ENCODE results near the gene FOXI3.
"Not testable (repeated sequence)": the region's sequence is repeated elsewhere in the genome, so short reads cannot be mapped to it uniquely, and the experiment has no call there.

Gene FOXI3

GRCh38 chr2:88416016-88416663 lies 36.4 kb downstream of the FOXI3 start:
- Histone ChIP-seq H2AFZ (ENCODE audit: low read depth, low read length) (no peak overlapping the region), H3K27me3 (ENCODE audit: insufficient read depth, low read length) (peaks cover 17% of the 10 kb centered on the region), H3K4me1 (ENCODE audit: insufficient read depth, low read length) (no peaks in the 10 kb centered on the region), H3K4me3 (ENCODE audit: low read length) (no peak overlapping the region), H3K9me3 (ENCODE audit: low read length) (no peaks in the 10 kb centered on the region), H3K36me3 (ENCODE audit: insufficient read depth, low read length) (no peaks in the 10 kb centered on the region)

GRCh38 chr2:88408870-88409269 lies 43.6 kb downstream of the FOXI3 start:
- not testable (repeated sequence) for H3K4me3 ChIP-seq (ENCODE audit: low read length); H3K36me3 ChIP-seq (ENCODE audit: insufficient read depth, low read length); H3K27me3 ChIP-seq (ENCODE audit: insufficient read depth, low read length); H3K9me3 ChIP-seq (ENCODE audit: low read length); H3K4me1 ChIP-seq (ENCODE audit: insufficient read depth, low read length); H2AFZ ChIP-seq (ENCODE audit: low read depth, low read length)

GRCh38 chr2:88400037-88400767 lies 52.3 kb downstream of the FOXI3 start:
- Histone ChIP-seq H3K36me3 (ENCODE audit: insufficient read depth, low read length) (no peaks in the 10 kb centered on the region), H3K9me3 (ENCODE audit: low read length) (no peaks in the 10 kb centered on the region), H3K4me1 (ENCODE audit: insufficient read depth, low read length) (no peaks in the 10 kb centered on the region), H3K4me3 (ENCODE audit: low read length) (no peak overlapping the region), H3K27me3 (ENCODE audit: insufficient read depth, low read length) (no peaks in the 10 kb centered on the region), H2AFZ (ENCODE audit: low read depth, low read length) (no peak overlapping the region)

- Histone ChIP-seq H2AFZ (ENCODE audit: low read depth, low read length) (no peak overlapping the region), H3K36me3 (ENCODE audit: insufficient read depth, low read length) (no peaks in the 10 kb centered on the region), H3K4me1 (ENCODE audit: insufficient read depth, low read length) (no peaks in the 10 kb centered on the region), H3K9me3 (ENCODE audit: low read length) (no peaks in the 10 kb centered on the region), H3K4me3 (ENCODE audit: low read length) (no peak overlapping the region), H3K27me3 (ENCODE audit: insufficient read depth, low read length) (no peaks in the 10 kb centered on the region)
These were observed 54.3 kb downstream of the FOXI3 start for GRCh38 chr2:88398180-88398579.
